Measurements from ENCODE around the gene PDGFRB.

PDGFRB gene

DNA sequence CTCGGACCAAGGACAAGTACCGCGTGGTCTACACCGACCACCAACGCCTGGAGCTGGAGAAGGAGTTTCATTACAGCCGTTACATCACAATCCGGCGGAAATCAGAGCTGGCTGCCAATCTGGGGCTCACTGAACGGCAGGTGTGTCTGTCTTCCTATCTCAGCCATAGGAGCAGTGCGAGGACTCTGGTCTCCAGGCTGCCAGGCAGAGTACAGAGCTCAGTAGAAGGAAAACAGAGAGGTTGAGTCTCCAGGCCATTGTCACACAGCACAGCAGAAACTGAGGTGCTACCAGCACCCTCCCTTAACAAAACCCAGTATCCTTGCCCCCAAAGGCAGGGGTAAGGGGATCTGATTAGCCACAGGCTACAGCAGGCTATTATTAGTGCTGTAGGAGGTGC is 27.1 kb upstream of the PDGFRB start:
- no peak for DNase-seq (ENCODE audit: extremely low read depth in 1 of 2, low read depth in 1 of 2)

DNA sequence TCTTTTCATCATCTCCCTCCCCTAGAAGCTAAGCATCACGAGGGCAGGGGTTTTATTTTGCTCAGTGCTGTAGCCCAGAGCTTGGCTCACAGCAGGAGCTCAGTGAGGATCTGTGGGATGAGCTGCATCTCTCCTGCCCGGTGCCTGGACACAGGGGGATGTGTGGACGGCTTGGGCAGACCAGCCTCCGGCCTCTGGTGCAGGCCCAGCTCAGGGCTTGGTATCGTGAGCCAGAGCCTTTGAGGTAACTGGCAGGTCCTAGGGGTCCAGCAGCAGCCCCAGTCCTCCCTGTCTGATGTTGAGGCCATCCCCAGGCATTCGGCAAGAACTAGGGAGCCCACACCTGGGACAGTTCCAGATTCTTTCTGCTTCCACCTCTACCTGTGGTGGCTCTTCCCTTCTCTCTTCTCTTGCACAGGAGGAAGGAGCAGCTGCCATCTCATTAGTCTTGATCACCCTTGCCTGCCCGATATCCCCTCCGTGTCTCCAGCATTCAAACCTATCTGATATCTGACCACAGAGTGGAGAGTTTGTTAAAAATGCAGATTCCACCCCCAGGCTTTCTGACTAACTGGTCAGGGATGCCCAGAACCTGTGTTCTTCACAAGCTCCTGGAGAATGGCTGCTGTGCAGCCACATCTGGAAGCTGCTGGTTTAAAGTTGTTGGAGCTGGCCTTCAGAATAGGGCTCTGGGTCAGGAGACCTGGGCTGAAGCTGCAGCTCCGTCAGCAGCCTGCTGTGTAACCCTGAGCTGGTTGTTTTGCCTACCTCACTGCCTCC is 26.3 kb upstream of the PDGFRB start:
- DNase-seq (ENCODE audit: extremely low read depth in 1 of 2, low read depth in 1 of 2) = no peak

DNA sequence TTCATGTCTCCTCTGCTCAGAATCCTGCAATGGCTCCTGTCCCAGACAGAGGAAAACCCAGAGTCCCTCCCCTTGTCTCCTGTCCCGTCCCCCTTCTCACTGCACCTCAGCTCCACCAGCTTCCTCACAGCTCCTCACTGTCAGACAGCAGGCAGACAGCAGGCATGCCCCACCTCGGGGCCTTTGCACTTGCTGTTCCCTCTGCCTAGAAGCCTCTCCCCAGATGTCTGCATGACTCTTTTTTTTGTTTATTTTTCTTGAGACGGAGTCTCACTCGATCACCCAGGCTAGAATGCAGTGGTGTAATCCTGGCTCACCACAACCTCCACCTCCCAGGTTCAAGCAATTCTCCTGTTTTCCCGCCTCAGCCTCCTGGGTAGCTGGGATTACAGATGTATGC is 25.4 kb upstream of the PDGFRB start:
- DNase-seq (ENCODE audit: extremely low read depth in 1 of 2, low read depth in 1 of 2) = no peak

DNA sequence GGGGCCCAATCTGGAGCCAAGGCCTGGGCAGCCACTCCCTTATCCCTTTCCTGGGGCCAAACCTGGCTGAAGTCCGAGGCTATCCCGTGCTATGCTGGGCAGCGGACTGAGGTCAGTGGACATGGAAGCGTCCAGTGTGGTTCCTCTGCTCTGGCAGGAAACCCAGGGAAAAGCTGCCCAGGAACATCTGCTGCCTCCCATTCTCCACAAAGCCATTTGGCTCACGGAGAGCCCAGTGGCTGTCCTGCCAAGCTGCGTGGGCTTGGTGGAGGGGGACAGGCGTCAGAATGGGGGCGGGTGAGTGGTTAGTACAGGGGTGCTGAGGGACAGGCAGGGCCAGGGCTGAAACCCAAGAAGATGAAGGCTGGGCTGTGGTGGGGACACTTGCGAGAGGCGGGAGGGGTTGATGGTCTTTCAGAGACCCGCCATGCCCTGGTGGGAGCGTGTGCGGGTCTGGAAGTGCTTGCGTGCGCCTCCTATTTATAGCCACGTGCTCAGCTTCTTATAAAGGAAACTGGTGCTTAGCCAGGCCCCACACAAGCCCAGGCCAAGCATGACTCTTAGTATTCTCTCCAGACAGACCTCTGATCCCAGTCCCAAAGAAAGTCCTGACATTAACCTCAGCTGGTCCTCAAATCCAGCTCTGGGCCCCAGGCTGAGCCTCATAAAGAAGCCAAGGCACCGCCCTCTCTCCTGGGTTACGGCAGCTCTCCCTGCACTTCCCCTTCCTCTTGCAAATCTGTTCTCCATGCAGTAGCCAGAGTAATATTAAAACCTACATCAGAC is 24.8 kb upstream of the PDGFRB start:
- no peak for DNase-seq (ENCODE audit: extremely low read depth in 1 of 2, low read depth in 1 of 2)

DNA sequence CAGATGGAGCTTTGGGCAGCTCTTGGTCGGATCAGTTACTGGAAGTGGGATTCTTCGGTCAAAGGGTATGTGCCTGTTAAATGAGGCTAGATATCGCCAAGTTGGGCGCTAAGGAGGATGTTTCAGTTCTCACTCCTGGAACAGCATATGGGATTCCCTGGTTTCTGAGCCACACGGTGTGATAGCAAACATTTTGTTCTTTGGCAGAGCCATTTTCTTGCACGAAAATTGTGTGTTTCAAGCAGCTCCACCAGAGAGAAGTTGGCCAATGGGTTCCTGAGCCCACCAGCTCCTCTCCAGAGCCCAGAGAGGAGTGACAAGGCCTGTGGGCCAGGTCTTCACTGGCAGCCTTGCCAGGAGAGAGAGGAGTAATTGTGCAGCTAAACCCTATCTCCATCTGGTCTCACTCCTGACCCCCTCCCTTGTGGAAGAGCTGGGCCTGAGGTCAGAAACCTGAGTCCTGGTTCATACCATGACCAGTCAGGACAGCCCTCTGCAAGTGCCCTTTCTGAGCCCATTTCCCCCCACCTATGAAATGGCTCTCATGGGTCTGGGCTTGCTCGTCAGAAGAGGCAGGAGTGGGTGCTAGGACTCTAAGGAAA is 23.5 kb upstream of the PDGFRB start:
- DNase-seq (ENCODE audit: extremely low read depth in 1 of 2, low read depth in 1 of 2) = no peak

DNA sequence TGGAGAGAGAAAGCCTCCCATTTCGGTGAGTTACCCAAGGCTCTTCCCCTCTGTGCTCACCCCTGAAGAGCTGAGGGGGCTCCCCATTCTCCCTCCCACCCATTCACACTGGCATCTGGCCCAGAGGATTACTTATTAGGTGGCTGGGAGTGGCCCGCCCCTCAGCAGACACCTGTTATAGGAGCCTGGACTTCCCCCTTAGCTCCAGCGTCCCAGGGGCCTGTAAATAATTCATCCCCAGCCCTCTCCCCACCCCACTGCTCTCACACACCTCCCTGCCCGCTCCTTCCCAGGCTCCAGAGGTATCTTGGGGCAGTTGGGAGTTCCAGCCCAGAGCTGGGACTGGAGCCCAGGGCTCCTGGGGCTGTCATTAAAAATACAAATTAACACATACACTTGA is 22.6 kb upstream of the PDGFRB start:
- no peak for DNase-seq (ENCODE audit: extremely low read depth in 1 of 2, low read depth in 1 of 2)

DNA sequence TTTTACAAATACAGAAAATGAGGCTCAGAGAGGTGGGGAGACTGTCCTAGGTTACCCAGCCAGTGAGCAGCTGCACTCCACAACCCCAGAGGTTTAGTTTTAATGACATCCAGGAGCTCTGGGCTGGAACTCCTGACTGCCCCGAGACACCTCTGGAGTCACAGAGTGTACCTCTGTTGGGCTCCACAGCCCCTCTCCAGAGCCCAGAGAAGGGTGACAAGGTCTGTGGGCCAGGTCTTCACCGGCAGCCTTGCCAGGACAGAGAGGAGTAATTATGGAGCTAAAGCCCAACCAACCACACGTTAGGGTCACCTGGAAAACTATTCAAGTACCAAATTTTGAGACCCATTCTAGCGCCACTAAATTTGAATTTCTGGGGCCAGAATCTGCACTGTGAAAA is 22.1 kb upstream of the PDGFRB start:
- DNase-seq (ENCODE audit: extremely low read depth in 1 of 2, low read depth in 1 of 2) = no peak

DNA sequence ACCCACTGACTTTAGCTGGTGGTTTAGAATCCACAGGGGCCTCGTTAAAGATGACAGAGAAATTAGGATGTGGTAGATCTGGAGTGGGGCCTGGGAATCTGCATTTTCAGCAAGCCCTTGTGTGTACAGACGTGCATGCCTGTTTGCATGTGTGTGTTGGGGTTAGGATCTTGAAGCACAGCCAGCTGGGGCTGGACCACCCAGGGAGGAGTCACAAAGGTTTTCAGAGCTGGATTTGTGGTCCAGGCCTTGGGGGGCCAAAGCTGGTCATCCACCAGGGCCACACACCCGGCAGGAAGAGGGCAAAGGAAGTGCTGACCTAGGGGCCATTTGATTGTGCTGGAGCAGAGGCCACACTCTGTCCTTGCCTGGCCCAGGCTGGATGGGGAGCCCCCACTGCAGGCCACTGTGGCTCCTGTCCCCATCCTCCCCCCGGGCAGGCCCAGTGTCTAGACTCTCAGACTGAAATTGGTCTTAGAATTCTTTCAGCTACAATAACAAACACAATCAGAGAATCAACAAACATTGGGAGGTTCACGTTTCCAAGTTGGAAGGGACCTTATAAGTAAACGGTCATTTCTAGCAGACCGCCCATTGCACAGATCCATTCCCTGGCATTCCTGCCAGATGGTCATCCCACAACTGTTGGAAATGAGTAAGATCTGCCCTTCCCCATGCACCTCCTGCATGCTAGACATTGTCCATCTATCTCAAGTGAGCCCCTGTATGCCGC is 21.3 kb upstream of the PDGFRB start:
- no peak for DNase-seq (ENCODE audit: extremely low read depth in 1 of 2, low read depth in 1 of 2)

DNA sequence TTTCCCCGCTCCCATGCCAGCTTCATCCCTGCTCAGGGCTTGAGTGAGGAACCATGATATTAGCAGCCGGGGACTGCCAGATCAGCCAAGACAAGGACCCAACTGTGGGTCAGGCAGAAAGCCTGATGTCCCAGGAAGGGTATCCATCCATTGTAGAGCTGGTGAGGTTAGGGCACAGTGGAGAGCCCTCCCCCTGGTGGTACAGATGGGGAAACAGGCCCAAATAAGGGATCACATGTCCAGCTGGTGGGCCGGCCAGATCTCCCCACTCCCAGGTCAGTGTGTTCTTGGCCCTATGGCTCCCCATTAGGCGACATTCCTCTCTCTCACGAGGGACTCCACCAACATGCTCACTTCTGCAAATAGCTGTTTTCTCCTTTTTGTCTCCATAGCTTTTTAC is 19.9 kb upstream of the PDGFRB start:
- no peak for DNase-seq (ENCODE audit: extremely low read depth in 1 of 2, low read depth in 1 of 2)

DNA sequence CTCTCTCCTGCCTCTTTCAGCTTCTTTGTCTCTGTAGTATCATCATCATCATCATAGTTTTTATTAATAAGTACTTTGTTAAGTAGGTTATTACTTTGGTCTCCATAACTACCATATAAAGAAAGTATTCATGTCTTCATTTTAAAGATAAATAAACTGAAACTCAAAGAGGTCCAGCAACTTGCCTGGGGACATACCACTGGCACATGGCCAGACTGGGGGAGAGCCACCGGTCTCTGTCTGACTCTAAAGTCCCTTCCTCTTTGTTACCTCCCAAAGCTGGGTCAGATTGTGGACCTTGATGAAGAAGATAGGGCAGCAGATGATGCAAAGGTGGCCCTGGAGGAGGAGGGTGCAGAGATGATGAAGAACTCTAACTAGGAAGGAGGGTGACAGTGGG is 19.4 kb upstream of the PDGFRB start:
- no peak for DNase-seq (ENCODE audit: extremely low read depth in 1 of 2, low read depth in 1 of 2)

DNA sequence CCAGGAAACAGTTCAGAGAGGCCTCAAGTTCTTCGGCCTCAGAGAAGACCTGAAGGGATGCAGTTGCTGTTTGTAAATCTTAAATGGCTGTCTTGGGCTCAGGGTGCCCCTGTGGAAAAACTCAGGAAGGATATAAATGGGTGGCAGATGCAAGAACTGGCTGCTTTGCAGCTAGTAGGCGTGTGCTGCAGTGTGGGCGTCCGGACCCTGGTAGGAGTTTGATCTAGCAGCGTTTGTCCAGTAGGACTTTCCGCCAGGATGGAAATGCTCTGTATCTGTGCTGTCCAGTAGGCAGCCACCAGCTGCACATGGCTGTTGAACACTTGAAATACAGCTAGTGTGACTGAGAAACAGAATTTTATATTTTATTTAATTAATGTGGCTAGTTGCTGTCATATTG is 18.6 kb upstream of the PDGFRB start:
- no peak for DNase-seq (ENCODE audit: extremely low read depth in 1 of 2, low read depth in 1 of 2)

DNA sequence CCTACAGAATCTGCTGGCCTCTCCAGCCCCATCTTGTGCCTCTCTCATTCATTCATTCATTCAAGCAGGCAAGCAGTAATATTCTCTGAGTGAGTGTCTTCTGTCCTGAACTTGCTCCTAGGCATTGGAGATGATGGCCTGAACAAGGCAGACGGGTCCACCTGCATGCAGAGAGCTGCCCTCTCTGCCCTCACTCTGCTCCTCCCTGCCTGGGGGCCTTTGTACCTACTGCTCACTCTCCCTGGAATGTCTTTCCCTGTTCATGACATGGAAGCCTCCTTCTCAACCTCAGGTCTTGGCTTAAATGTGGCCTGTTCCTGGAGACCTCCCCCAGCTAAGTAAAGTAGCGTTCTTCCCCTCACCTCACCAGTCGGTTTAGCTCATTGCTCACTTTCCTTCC is 17.5 kb upstream of the PDGFRB start:
- DNase-seq (ENCODE audit: extremely low read depth in 1 of 2, low read depth in 1 of 2) = no peak

DNA sequence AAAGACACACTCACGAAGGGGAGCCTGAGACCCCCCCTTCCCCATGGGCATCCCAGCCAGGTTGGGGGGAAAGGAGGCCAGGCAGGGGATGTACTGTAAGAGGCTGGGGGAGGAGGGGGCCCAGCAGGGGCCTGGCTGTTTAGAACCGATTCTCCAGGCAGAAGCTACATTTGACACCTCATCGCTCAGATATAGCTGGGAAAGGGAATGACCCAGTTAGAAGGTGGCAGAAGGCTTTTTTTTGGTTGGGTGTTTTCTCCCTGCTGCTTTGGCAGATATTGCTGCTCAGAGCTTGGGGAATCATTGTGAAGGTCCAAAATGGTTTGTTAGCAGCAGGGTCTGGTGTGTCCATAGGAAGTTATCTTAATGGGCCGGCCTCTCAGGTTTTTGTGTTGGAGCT is 16.9 kb upstream of the PDGFRB start:
- DNase-seq (ENCODE audit: extremely low read depth in 1 of 2, low read depth in 1 of 2) = no peak

DNA sequence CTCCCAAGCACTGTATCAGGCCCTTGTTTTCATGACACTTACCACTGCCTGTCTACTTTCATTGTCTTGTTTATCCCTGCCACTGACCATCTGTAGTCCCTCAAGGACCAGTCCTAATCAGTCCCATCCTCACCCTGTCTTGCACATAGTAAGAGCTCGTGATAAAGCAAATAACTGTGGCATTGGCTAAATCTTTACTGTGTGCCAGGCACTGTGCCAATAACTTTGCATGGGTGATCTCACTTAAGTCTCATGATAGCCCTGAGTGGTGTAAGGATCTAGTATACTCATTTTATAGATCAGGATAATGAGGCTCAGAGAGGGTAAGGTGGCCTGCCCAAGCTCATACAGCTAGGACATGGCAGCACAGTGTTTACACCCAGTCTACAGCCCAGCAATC is 16.5 kb upstream of the PDGFRB start:
- DNase-seq (ENCODE audit: extremely low read depth in 1 of 2, low read depth in 1 of 2) = no peak

DNA sequence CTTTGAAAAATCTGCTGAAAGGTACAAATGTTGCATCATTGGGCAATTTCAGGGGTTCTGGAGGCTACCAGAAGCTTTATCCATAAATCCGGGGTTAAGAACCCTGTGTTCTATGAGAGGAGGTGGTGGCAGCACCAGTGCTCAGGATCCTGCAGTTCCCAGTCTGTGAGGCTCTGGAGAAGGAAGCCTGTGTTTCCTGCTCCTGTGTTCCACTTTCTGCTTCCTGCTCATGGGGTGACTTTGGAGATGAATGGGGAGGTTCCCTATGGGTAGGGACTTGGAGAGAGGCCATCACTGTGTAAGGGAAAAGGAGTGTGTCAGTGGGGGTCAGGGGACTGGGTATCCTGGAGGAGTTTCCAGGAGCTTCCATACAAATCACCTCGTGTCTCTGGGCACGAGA is 13.2 kb upstream of the PDGFRB start:
- no peak for DNase-seq (ENCODE audit: extremely low read depth in 1 of 2, low read depth in 1 of 2)

DNA sequence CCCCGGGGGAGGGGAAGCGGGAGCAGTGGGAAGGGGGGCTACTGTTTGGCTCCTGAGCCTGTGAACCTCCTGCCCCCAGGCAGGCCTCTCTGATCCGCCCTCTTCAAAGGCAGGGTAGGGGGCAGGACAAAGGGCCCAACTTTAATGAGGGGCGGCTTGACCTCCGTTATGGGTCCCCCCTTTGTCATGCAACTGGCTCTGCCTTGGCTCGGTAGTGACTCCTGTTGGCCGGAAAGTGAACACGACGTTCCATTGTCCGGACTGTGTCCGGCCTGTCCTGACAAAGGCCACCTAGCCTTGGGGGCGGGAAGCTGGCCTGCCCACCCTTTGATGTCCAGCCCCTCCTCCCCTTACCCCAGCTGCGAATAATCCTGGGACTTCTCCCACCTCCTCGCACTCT is 12.3 kb upstream of the PDGFRB start:
- no peak for DNase-seq (ENCODE audit: extremely low read depth in 1 of 2, low read depth in 1 of 2)

DNA sequence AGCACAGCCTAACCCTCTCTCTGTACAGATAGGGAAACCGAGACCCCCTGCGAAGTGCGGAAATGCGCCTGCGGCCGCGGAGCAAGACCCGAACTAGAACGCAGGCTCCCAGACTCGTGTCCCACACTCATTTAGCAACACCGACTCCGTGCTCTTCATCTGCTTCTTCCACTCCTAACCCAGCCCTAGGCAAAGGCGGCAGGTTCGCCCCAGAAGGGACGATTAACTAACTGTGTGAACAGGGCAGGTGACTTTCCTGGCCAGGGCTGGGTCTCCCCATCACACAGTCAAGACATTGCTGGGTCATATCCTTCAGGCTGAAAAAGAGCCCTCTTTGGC is 11.8 kb upstream of the PDGFRB start:
- no peak for DNase-seq (ENCODE audit: extremely low read depth in 1 of 2, low read depth in 1 of 2)

DNA sequence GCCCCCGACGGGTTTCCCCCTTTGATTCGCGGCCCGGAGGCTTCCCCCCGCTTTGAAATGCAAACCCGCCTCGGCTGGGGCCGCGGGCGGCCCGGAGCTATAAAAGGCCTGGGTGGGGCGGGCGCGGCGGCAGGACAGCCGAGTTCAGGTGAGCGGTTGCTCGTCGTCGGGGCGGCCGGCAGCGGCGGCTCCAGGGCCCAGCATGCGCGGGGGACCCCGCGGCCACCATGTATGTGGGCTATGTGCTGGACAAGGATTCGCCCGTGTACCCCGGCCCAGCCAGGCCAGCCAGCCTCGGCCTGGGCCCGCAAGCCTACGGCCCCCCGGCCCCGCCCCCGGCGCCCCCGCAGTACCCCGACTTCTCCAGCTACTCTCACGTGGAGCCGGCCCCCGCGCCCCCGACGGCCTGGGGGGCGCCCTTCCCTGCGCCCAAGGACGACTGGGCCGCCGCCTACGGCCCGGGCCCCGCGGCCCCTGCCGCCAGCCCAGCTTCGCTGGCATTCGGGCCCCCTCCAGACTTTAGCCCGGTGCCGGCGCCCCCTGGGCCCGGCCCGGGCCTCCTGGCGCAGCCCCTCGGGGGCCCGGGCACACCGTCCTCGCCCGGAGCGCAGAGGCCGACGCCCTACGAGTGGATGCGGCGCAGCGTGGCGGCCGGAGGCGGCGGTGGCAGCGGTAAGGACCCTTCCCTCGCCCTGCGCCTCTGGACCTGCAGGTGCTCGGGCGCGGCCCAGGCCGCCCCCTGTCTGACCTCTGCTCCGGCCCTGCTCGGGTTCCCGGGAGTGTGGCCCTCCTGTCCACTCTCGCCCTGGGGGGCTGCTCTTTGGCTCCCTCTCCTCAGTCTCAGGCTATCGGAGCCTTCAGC is 11.2 kb upstream of the PDGFRB start, which contains the start of gene CDX1:
Gene CDX1, plus strand, starts transcription at position 129 of the 862 bp plus-strand sequence. Its CDS starts 99 bp downstream, at position 228.
- DNase-seq (ENCODE audit: extremely low read depth in 1 of 2, low read depth in 1 of 2) = no peak

DNA sequence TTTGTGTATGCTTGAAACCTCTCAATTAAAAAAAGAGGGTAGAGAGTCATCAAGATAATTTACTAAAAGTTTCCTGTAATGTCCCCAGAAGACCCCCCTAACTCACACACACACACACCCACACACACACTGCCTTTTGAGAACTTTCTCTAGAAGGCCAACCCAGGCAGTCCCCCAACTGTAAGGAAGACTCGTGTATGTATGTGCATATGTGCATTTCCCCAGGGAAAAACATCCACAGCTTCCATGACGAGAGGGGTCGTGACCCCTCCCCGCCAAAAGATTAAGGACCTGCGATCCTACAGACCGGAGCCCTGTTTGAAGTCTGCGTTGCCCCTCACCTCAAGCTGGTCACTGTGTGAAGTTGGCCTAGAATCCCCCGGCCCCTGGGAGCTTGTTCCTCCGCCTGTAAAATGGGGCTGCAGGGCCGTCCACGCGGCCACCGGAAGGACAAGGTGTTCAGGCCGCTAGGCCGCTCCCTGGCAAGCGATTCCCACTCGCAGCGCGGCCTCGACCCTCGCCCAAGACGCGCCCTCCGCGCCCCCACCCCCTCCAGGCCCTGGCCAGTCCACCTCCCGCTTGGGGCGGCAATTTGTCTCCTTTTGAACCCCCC is 10.5 kb upstream of the PDGFRB start:
- no peak for DNase-seq (ENCODE audit: extremely low read depth in 1 of 2, low read depth in 1 of 2)
